ENCODE measurements around the gene BRAF.

DNA sequence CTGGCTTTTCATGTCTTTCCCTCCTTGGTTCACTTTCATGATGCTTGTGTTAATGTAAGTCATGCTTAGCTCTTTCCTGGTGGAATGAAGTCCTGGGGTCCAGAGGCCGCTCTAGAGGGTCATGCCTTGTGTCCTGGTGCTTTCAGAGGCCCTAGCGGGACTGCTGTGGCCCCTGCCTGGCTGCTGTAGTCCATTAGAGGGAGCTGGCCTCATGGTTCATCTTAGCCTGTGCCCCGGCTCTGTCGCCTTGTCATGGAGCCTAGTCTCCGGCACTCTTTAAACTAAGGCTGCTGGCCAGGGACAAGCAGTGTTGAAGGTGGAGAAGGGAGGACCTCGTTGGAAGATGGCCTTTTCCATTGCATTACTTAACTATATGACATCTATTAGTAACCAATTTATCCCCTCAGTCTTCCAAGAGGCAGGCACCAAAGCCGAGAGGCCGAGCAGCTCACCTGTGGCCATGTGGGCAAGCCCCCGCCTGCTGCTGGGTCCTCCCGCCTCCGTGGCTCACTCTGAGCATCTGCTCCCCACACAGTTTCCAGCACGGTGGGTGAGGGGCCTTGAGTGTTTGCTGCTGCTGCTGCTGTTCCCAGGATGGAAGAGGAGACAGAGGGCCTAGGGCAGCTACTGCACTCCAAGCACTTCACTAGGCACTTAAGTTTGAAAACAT is 233.2 kb downstream of the BRAF start:
- TF ChIP-seq, protein P1, sequence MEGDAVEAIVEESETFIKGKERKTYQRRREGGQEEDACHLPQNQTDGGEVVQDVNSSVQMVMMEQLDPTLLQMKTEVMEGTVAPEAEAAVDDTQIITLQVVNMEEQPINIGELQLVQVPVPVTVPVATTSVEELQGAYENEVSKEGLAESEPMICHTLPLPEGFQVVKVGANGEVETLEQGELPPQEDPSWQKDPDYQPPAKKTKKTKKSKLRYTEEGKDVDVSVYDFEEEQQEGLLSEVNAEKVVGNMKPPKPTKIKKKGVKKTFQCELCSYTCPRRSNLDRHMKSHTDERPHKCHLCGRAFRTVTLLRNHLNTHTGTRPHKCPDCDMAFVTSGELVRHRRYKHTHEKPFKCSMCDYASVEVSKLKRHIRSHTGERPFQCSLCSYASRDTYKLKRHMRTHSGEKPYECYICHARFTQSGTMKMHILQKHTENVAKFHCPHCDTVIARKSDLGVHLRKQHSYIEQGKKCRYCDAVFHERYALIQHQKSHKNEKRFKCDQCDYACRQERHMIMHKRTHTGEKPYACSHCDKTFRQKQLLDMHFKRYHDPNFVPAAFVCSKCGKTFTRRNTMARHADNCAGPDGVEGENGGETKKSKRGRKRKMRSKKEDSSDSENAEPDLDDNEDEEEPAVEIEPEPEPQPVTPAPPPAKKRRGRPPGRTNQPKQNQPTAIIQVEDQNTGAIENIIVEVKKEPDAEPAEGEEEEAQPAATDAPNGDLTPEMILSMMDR (optimal IDR thresholded peaks at IDR 0.05 in 1 of 3, IDR thresholded peaks at IDR 0.05 in 1 of 3, conservative IDR thresholded peaks at IDR 0.05 in 1 of 3; ENCODE audit: extremely low read depth in 1 of 3, insufficient read depth in 2 of 3, low read length in 3 of 3): no peak
- no peak for TF ChIP-seq EZH2 (IDR thresholded peaks at IDR 0.05; ENCODE audit: low read length)
